SHP77 (cell line): ENCODE data around the gene SLC4A4.

Experiments
- DNase-seq, 2 experiments: peaks; one replicate each; lab custom pipeline; 2025; lab: John Stamatoyannopoulos, UW

Gene SLC4A4

GRCh38 chr4:71356924-71357663 is 18.3 kb downstream of the SLC4A4 start:
- no peak for DNase-seq

- DNase-seq = no peak
Observed at GRCh38 chr4:71360844-71361243, 22.0 kb downstream of the SLC4A4 start.

GRCh38 chr4:71361476-71361875 is 22.7 kb downstream of the SLC4A4 start:
- no peak for DNase-seq

GRCh38 chr4:71366766-71367165 is 27.9 kb downstream of the SLC4A4 start:
- DNase-seq = no peak

GRCh38 chr4:71367546-71367945 is 28.7 kb downstream of the SLC4A4 start:
- no peak for DNase-seq

GRCh38 chr4:71368906-71369305 is 30.1 kb downstream of the SLC4A4 start:
- DNase-seq = no peak

- DNase-seq = no peak
Observed at GRCh38 chr4:71369536-71369935, 30.7 kb downstream of the SLC4A4 start.

GRCh38 chr4:71375494-71375893 is 36.7 kb downstream of the SLC4A4 start:
- DNase-seq = no peak

- no peak for DNase-seq
Observed at GRCh38 chr4:71377561-71377960, 38.7 kb downstream of the SLC4A4 start.

GRCh38 chr4:71379126-71379525 is 40.3 kb downstream of the SLC4A4 start:
- no peak for DNase-seq

- DNase-seq = no peak
Observed at GRCh38 chr4:71380788-71381187, 42.0 kb downstream of the SLC4A4 start.

- DNase-seq = no peak
Observed at GRCh38 chr4:71382125-71382899, 43.5 kb downstream of the SLC4A4 start.

- no peak for DNase-seq
Observed at GRCh38 chr4:71382900-71383560, 44.2 kb downstream of the SLC4A4 start.

- DNase-seq = no peak
Observed at GRCh38 chr4:71383984-71384383, 45.2 kb downstream of the SLC4A4 start.

GRCh38 chr4:71389149-71389827 is 50.5 kb downstream of the SLC4A4 start:
- DNase-seq = no peak

- no peak for DNase-seq
Observed at GRCh38 chr4:71392109-71392508, 53.3 kb downstream of the SLC4A4 start.

GRCh38 chr4:71396382-71396781 is 57.6 kb downstream of the SLC4A4 start:
- DNase-seq = no peak

GRCh38 chr4:71400810-71401209 is 62.0 kb downstream of the SLC4A4 start:
- DNase-seq = no peak

GRCh38 chr4:71402616-71403015 is 63.8 kb downstream of the SLC4A4 start:
- no peak for DNase-seq

- no peak for DNase-seq
Observed at GRCh38 chr4:71404049-71404448, 65.2 kb downstream of the SLC4A4 start.

- no peak for DNase-seq
Observed at GRCh38 chr4:71405791-71406190, 67.0 kb downstream of the SLC4A4 start.

- no peak for DNase-seq
Observed at GRCh38 chr4:71406459-71406963, 67.7 kb downstream of the SLC4A4 start.
